Transverse colon (tissue), 4 donors: ENCODE measurements around the gene RAB5IF.

Experiments
- CTCF ChIP-seq, 5 experiments: fragments of 200-600 bp in 3 of 5; fragments of 450-650 bp in 2 of 5; sonication (generic) in 3 of 5; IDR thresholded peaks; 1 replicate in 2 of 5; 2 replicates in 3 of 5; pipeline ENCODE4 v1.5.1; 2016 to 2017; ENCODE audit warnings: antibody characterized with exemption in 5 of 5, inconsistent platforms in 3 of 5, mild to moderate bottlenecking in 2 of 5, moderate library complexity in 1 of 5
- EP300 ChIP-seq: sonication (generic); formaldehyde crosslinking; IDR thresholded peaks from one replicate; pipeline ENCODE4 v1.6.1; 2017; ENCODE audit warnings: antibody characterized with exemption, low read depth
- POLR2A ChIP-seq: fragments of 450-650 bp; IDR thresholded peaks from one replicate; pipeline ENCODE4 v1.6.1; 2016; ENCODE audit warnings: antibody characterized with exemption, mild to moderate bottlenecking, moderate library complexity
- POLR2AphosphoS5 ChIP-seq, 3 donors: sonication (generic); formaldehyde crosslinking; IDR thresholded peaks; one replicate each; pipeline ENCODE4 v1.6.1; 2016; ENCODE audit warnings: antibody characterized with exemption in 3 of 3

DNA sequence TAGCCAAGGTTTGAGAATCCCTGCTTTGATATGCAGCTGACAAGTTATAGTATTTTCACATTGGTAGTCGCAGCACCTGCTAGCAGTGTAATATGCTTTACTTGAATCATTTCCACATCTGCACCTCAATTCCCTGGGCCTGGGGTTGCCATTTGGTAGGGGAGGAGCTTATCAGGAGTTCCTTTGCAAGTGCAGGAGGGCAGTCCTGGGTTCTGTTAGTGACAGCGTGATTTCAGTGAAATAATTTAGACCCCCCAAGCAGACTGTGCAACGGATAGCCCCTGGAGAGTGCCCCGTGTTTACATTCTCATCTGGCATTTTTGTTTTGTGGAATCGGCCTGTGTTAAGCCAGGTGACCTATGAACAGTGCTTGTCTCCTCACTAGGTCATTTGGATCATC lies 6.0 kb downstream of the RAB5IF start:
- TF ChIP-seq CTCF (IDR thresholded peaks at IDR 0.05) (no peak), POLR2A (no peak), EP300 (no peak), POLR2AphosphoS5 (IDR thresholded peaks at IDR 0.05) (no peak)
